Neuronal stem cell (in vitro differentiated cells): ENCODE results near the gene CPA4.
A peak's percentile ranks its signal among the peaks of the same experiment; 100 is the strongest.

Experiments
- DNase-seq: peaks from one replicate; pipeline ENCODE4 v3.0.0-alpha.2; 2013; ENCODE audit warnings: low spot score
- H2AFZ ChIP-seq: one replicate; pipeline ENCODE4 v1.6.1; 2013; ENCODE audit warnings: mild to moderate bottlenecking, low read length, inconsistent platforms
- H2AK5ac ChIP-seq: 2 replicates; pipeline ENCODE4 v1.6.1; 2013; ENCODE audit warnings: low read depth, mild to moderate bottlenecking, inconsistent platforms, low read length, moderate library complexity, mixed read lengths
- H2BK120ac ChIP-seq: 2 replicates; pipeline ENCODE4 v1.6.1; 2013; ENCODE audit warnings: low read depth, mild to moderate bottlenecking, inconsistent platforms, low read length, moderate library complexity, mixed read lengths
- H2BK12ac ChIP-seq: one replicate; pipeline ENCODE4 v1.6.1; 2013; ENCODE audit warnings: low read length, inconsistent platforms
- H2BK15ac ChIP-seq: 2 replicates; pipeline ENCODE4 v1.6.1; 2013; ENCODE audit warnings: mild to moderate bottlenecking, low read length, inconsistent platforms, mixed read lengths
- H2BK5ac ChIP-seq: one replicate; pipeline ENCODE4 v1.6.1; 2013; ENCODE audit warnings: inconsistent platforms, mild to moderate bottlenecking, low read length, moderate library complexity
- H3K14ac ChIP-seq: one replicate; pipeline ENCODE4 v1.6.1; 2013; ENCODE audit warnings: low read length, inconsistent platforms
- H3K18ac ChIP-seq: 2 replicates; pipeline ENCODE4 v1.6.1; 2013; ENCODE audit warnings: low read length, inconsistent platforms
- H3K23ac ChIP-seq: 2 replicates; pipeline ENCODE4 v1.6.1; 2013; ENCODE audit warnings: low read depth, mild to moderate bottlenecking, mixed read lengths, low read length, inconsistent platforms; ENCODE audit not compliant: poor library complexity
- H3K27ac ChIP-seq: replicated peaks from 3 replicates; pipeline ENCODE4 v1.5.1; 2013; ENCODE audit warnings: low read length, inconsistent platforms
- H3K27me3 ChIP-seq, 3 experiments: 2 replicates each; pipeline ENCODE4 v1.6.1; 2013; ENCODE audit warnings: low read length in 3 of 3, mild to moderate bottlenecking in 2 of 3, inconsistent platforms in 1 of 3, low read depth in 1 of 3, mixed read lengths in 1 of 3, moderate library complexity in 1 of 3; ENCODE audit not compliant: control insufficient read depth in 3 of 3, insufficient read depth in 3 of 3
- H3K36me3 ChIP-seq, 2 donors: replicated peaks in 1 of 2; 2 replicates each; pipeline ENCODE4 v1.6.1; 2013; ENCODE audit warnings: low read length in 2 of 2; ENCODE audit not compliant: control insufficient read depth in 2 of 2, insufficient read depth in 2 of 2
- H3K4ac ChIP-seq: 2 replicates; pipeline ENCODE4 v1.6.1; 2013; ENCODE audit warnings: inconsistent platforms, mild to moderate bottlenecking, low read length, moderate library complexity
- H3K4me1 ChIP-seq, 2 donors: 1 replicate in 1 of 2; 2 replicates in 1 of 2; pipeline ENCODE4 v1.6.1; 2013; ENCODE audit warnings: low read length in 2 of 2, low read depth in 1 of 2; ENCODE audit not compliant: control insufficient read depth in 2 of 2, insufficient read depth in 1 of 2
- H3K4me2 ChIP-seq: one replicate; pipeline ENCODE4 v1.6.1; 2013; ENCODE audit warnings: mild to moderate bottlenecking, low read length, inconsistent platforms; ENCODE audit not compliant: insufficient read depth, poor library complexity, severe bottlenecking
- H3K4me3 ChIP-seq, 2 donors: 2 replicates each; pipeline ENCODE4 v1.5.1; 2013; ENCODE audit warnings: low read length in 2 of 2, mild to moderate bottlenecking in 2 of 2, inconsistent platforms in 1 of 2, moderate library complexity in 1 of 2
- H3K79me1 ChIP-seq: one replicate; pipeline ENCODE4 v1.6.1; 2013; ENCODE audit warnings: low read depth, mild to moderate bottlenecking, inconsistent platforms, low read length, moderate library complexity
- H3K9ac ChIP-seq: one replicate; pipeline ENCODE4 v1.6.1; 2013; ENCODE audit warnings: mild to moderate bottlenecking, low read depth, low read length, inconsistent platforms; ENCODE audit not compliant: poor library complexity
- H3K9me3 ChIP-seq, 2 donors: replicated peaks in 1 of 2; 2 replicates each; pipeline versions ENCODE3 to v1.6.1; 2013; ENCODE audit warnings: low read length in 2 of 2, mild to moderate bottlenecking in 2 of 2, inconsistent platforms in 1 of 2, low read depth in 1 of 2, mixed read lengths in 1 of 2, moderate library complexity in 1 of 2; ENCODE audit not compliant: control insufficient read depth in 2 of 2, insufficient read depth in 1 of 2
- H4K8ac ChIP-seq: one replicate; pipeline ENCODE4 v1.6.1; 2013; ENCODE audit warnings: low read depth, mild to moderate bottlenecking, inconsistent platforms, low read length, moderate library complexity
- H4K91ac ChIP-seq: one replicate; pipeline ENCODE4 v1.6.1; 2013; ENCODE audit warnings: low read length, low read depth, mild to moderate bottlenecking, inconsistent platforms; ENCODE audit not compliant: poor library complexity
- whole genome bisulfite sequencing, 2 donors: extraction: QIAGEN DNeasy Blood & Tissue Kit; methylation state at CpG; one replicate each; pipeline ENCODE4 v1.1.7; 2013; ENCODE audit warnings: missing lambda C conversion rate in 2 of 2, mixed read lengths in 1 of 2; ENCODE audit not compliant: insufficient read length in 2 of 2, insufficient replicate concordance in 1 of 2; ENCODE audit errors: extremely low coverage in 2 of 2; 5-methylcytosine and 5-hydroxymethylcytosine counted together

The CPA4 gene

GRCh38 chr7:130341882-130342281, 48.9 kb downstream of the CPA4 start:
- H3K27ac ChIP-seq = no peak overlapping the region
- H3K4me1 ChIP-seq = peaks cover 17 to 20% of the 10 kb centered on the region in 2 donors
- H3K4me2 ChIP-seq = no peak overlapping the region
- H3K4me3 ChIP-seq = no peak overlapping the region
- no peak overlapping the region for H2AFZ ChIP-seq
- H3K18ac ChIP-seq = no peak overlapping the region
- no peak overlapping the region for H2BK12ac ChIP-seq
- no peaks in the 10 kb centered on the region for H3K27me3 ChIP-seq
- no peak overlapping the region for H4K91ac ChIP-seq
- H4K8ac ChIP-seq = no peak overlapping the region
- no peak overlapping the region for H3K9ac ChIP-seq
- no peaks in the 10 kb centered on the region for H3K36me3 ChIP-seq
- no peak overlapping the region for H2AK5ac ChIP-seq
- H3K79me1 ChIP-seq = no peaks in the 10 kb centered on the region
- no peak overlapping the region for H2BK120ac ChIP-seq
- no peak for DNase-seq
- no peak overlapping the region for H3K14ac ChIP-seq
- no peaks in the 10 kb centered on the region for H3K9me3 ChIP-seq
- no CpG with 5 or more reads among the region's 4 CpGs for WGBS, 2 donors
- no peak overlapping the region for H2BK5ac ChIP-seq
- H2BK15ac ChIP-seq = no peak overlapping the region
- H3K23ac ChIP-seq = no peak overlapping the region
- H3K4ac ChIP-seq = no peak overlapping the region

GRCh38 chr7:130342701-130343380, 49.9 kb downstream of the CPA4 start:
- no peaks in the 10 kb centered on the region for H3K27me3 ChIP-seq
- no peak overlapping the region for H2BK15ac ChIP-seq
- H3K27ac ChIP-seq = no peak overlapping the region
- H3K4me3 ChIP-seq = no peak overlapping the region
- H3K23ac ChIP-seq = no peak overlapping the region
- no peak overlapping the region for H2BK5ac ChIP-seq
- no peak overlapping the region for H3K9ac ChIP-seq
- no peak overlapping the region for H2AFZ ChIP-seq
- H4K91ac ChIP-seq = no peak overlapping the region
- no peak for DNase-seq
- no CpG with 5 or more reads among the region's 3 CpGs for WGBS, 2 donors
- no peak overlapping the region for H2AK5ac ChIP-seq
- no peak overlapping the region for H2BK12ac ChIP-seq
- no peak overlapping the region for H3K4ac ChIP-seq
- peaks cover 19 to 20% of the 10 kb centered on the region in 2 donors for H3K4me1 ChIP-seq
- no peak overlapping the region for H3K14ac ChIP-seq
- H2BK120ac ChIP-seq = no peak overlapping the region
- no peaks in the 10 kb centered on the region for H3K36me3 ChIP-seq
- H4K8ac ChIP-seq = no peak overlapping the region
- no peaks in the 10 kb centered on the region for H3K9me3 ChIP-seq
- no peak overlapping the region for H3K18ac ChIP-seq
- H3K4me2 ChIP-seq = no peak overlapping the region
- H3K79me1 ChIP-seq = no peaks in the 10 kb centered on the region

DNA sequence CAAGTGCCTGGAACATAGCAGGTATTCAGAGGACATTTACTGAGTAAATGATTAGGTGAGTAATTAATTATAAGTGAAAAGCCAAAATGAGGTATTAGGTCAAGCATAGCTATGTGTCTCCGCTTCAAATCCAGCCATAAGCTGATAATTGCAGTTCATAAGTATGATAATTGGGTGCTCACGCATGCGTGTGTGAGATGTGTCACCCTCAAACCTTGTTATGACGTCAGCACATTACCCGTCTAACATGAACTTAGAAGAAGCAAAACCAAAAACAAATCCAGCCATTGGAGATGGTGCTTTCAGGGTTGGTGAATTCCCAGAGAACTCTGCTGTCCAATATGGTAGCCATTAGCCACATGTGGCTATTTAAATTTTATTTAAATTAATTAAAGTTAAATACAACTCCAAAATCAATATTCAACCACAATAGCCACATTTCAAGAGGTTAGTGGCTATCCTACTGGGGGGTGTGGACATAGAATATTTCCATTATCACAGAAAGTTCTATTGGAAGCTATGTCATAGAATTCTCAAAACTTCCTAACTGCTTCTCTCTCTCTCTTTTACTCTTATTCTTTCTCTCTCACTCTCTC, 51.4 kb downstream of the CPA4 start, which contains the start of gene CPA5:
TSS of gene CPA5 (plus strand) at position 546 of the 596 bp plus-strand sequence. CDS start 1,670 bp downstream, outside the sequence.
- Histone ChIP-seq H3K23ac (no peak within 1 kb of the TSS), H3K4me3 (peak within 1 kb of the TSS in 1 of 2 donors; percentile 12), H2BK12ac (no peak within 1 kb of the TSS), H3K4me2 (peak within 1 kb of the TSS; percentile 36), H3K4ac (no peak within 1 kb of the TSS), H3K27me3 (no peaks in the 10 kb centered on the region), H2AK5ac (no peak within 1 kb of the TSS), H3K9me3 (no peaks in the 10 kb centered on the region), H3K18ac (no peak within 1 kb of the TSS), H2BK120ac (no peak within 1 kb of the TSS), H2BK5ac (no peak within 1 kb of the TSS), H3K36me3 (no peaks in the 10 kb centered on the region), H3K9ac (no peak within 1 kb of the TSS), H3K27ac (peak within 1 kb of the TSS; percentile 60), H4K91ac (peak within 1 kb of the TSS; percentile 32), H2BK15ac (no peak within 1 kb of the TSS), H3K4me1 (peaks cover 17 to 20% of the 10 kb centered on the region in 2 donors), H4K8ac (no peak within 1 kb of the TSS), H3K79me1 (no peaks in the 10 kb centered on the region), H3K14ac (no peak within 1 kb of the TSS), H2AFZ (peak within 1 kb of the TSS; percentile 5)
- WGBS, 2 donors = no CpG with 5 or more reads among the region's 5 CpGs
- DNase-seq = no peak

DNA sequence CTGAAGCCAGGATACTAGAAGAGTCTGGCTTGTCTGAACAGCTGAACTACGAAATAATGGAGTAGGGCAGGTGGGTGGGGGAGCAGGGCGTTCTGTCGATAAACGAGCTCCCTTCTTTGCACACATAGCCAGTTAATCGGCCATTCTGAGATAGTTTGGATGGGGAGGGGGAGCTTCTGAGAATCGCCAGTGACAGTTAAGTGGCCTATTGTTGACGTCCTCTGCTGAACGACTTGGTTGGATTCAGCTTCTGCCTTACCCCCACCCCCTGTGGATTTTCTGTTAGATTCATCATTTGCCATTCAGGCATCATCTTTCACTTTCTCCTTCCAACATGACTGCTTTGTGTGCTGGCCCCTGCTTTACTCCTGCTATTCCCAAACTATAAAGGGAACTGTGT, 52.2 kb downstream of the CPA4 start:
- peak overlapping the region; percentile 60 for H3K27ac ChIP-seq
- H3K4ac ChIP-seq = no peak overlapping the region
- WGBS, 2 donors = no CpG with 5 or more reads among the region's 8 CpGs

More for the DNA sequence above, 52.2 kb downstream of the CPA4 start:
- H2AFZ ChIP-seq = peak overlapping the region; percentile 5
- no peak overlapping the region for H2BK12ac ChIP-seq
- H2AK5ac ChIP-seq = no peak overlapping the region
- H4K8ac ChIP-seq = no peak overlapping the region
- no peak overlapping the region for H3K14ac ChIP-seq
- H2BK5ac ChIP-seq = no peak overlapping the region
- no peak overlapping the region for H3K4me3 ChIP-seq
- no peak overlapping the region for H3K23ac ChIP-seq
- H3K9ac ChIP-seq = no peak overlapping the region
- no peaks in the 10 kb centered on the region for H3K36me3 ChIP-seq
- H4K91ac ChIP-seq = no peak overlapping the region
- no peak overlapping the region for H2BK120ac ChIP-seq
- no peak overlapping the region for H2BK15ac ChIP-seq
- H3K9me3 ChIP-seq = no peaks in the 10 kb centered on the region
- peaks cover 22 to 26% of the 10 kb centered on the region in 2 donors for H3K4me1 ChIP-seq
- no peak for DNase-seq
- H3K18ac ChIP-seq = no peak overlapping the region
- H3K79me1 ChIP-seq = no peaks in the 10 kb centered on the region
- H3K27me3 ChIP-seq = no peaks in the 10 kb centered on the region
- peak overlapping the region; percentile 36 for H3K4me2 ChIP-seq
